Right lobe of liver (tissue), 6 donors: Measurements from ENCODE around the gene CETN3. TPM values are rescaled to one million over a fixed set of nuclear protein-coding genes. Genes with fewer than 3 reads are reported as not detected.
A peak's percentile ranks its signal among the peaks of the same experiment; 100 is the strongest.

ENCODE experiments used
- ATAC-seq, 4 donors: fragments of 200-7000 bp; cut with Tn5 transposase; one replicate each; pipeline ENCODE4 v1.9.1; 2020; ENCODE audit warnings: mild to moderate bottlenecking in 4 of 4, moderate library complexity in 4 of 4
- DNase-seq, 3 donors: peaks; one replicate each; pipeline ENCODE4 v3.0.0-alpha.2; 2020
- H3K27ac ChIP-seq, 3 donors: fragments of 200-600 bp; one replicate each; pipeline ENCODE4 v1.8.0; 2022
- H3K27me3 ChIP-seq, 2 donors: fragments of 200-600 bp; one replicate each; pipeline ENCODE4 v1.8.0; 2022
- H3K36me3 ChIP-seq, 4 donors: fragments of 200-600 bp; sonication (generic) in 1 of 4; one replicate each; pipeline versions ENCODE4 v1.5.1 to v1.8.0; 2017 to 2022; ENCODE audit warnings: control low read depth in 1 of 4
- H3K4me1 ChIP-seq, 4 donors: fragments of 200-600 bp; sonication (generic) in 1 of 4; one replicate each; pipeline versions ENCODE4 v1.5.1 to v1.8.0; 2017 to 2022; ENCODE audit warnings: control low read depth in 1 of 4
- H3K4me3 ChIP-seq, 3 donors: fragments of 200-600 bp; one replicate each; pipeline ENCODE4 v1.8.0; 2022
- H3K9me3 ChIP-seq, 4 donors: fragments of 200-600 bp; sonication (generic) in 1 of 4; one replicate each; pipeline versions ENCODE4 v1.5.1 to v1.8.0; 2017 to 2022; ENCODE audit warnings: control low read depth in 1 of 4
- CTCF ChIP-seq, 4 donors: fragments of 200-600 bp in 3 of 4; fragments of 450-650 bp in 1 of 4; IDR thresholded peaks; one replicate each; pipeline versions ENCODE4 v1.5.1 to v1.8.0; 2016 to 2022; ENCODE audit warnings: antibody characterized with exemption in 4 of 4, mild to moderate bottlenecking in 2 of 4
- POLR2A ChIP-seq: fragments of 450-650 bp; IDR thresholded peaks from one replicate; pipeline ENCODE4 v1.6.1; 2017; ENCODE audit warnings: antibody characterized with exemption, mild to moderate bottlenecking
- WGBS: methylation state at CpG from one replicate; pipeline ENCODE4 v1.1.6; 2018; ENCODE audit warnings: low coverage, low lambda C conversion rate; ENCODE audit not compliant: insufficient coverage; ENCODE audit errors: missing lambda C conversion rate; 5-methylcytosine and 5-hydroxymethylcytosine counted together
- intact Hi-C, 2 donors: fragments of 100-400 bp; cut with DNase I; formaldehyde crosslinking; loops; one replicate each; pipeline versions ENCODE4 v1.11.2 to v1.14.1; 2022
- total RNA-seq, 6 experiments: library from RNA; depleted of rRNA in 2 of 6; stranded (reverse); fragments of >200 nt in 2 of 6; fragmentation: NEBNext Ultra II Directional in 3 of 6; extraction: Animal tissue kit (Norgen Biotek cat#: 25700) in 3 of 6; gene quantifications; one replicate each; pipeline versions ENCODE4 v1.1.0 to v1.2.4, GENCODE V29; 2016 to 2023
- donor health status: DM: no; HTN: yes; CAD: no.
- donor health status: DM: no; HTN: no; CAD: no.
- donor health status: DM: no; HTN: no; CAD: no.
- donor health status: DM: no; HTN: yes; CAD: no.
- donor health status: DM: no; HTN: yes; CAD: no.

Gene CETN3
- total RNA-seq, 6 experiments from 2014 or later, result 4.2 to 8.0 (median 6.9) TPM

- Histone ChIP-seq H3K4me1 (peaks cover 0 to 5% (median 2%) of the 10 kb centered on the region in 4 donors), H3K27ac (peak overlapping the region; percentile 76 to 81 (median 78)), H3K36me3 (no peaks in the 10 kb centered on the region), H3K4me3 (peak overlapping the region; percentile 47 to 84 (median 76)), H3K9me3 (no peaks in the 10 kb centered on the region), H3K27me3 (no peaks in the 10 kb centered on the region)
- under 1% methylated on average over 10 of the region's 10 CpGs for WGBS
- intact Hi-C loops, result no loop called here
- DNase-seq (no peak), ATAC-seq (peak in 3 of 4 donors; percentile 1 to 3 (median 1))
- no peak for TF ChIP-seq POLR2A
- no peak for TF ChIP-seq CTCF (IDR thresholded peaks at IDR 0.05)
Measured at GRCh38 chr5:90410178-90410762, 714 bp upstream of the CETN3 start.

DNA sequence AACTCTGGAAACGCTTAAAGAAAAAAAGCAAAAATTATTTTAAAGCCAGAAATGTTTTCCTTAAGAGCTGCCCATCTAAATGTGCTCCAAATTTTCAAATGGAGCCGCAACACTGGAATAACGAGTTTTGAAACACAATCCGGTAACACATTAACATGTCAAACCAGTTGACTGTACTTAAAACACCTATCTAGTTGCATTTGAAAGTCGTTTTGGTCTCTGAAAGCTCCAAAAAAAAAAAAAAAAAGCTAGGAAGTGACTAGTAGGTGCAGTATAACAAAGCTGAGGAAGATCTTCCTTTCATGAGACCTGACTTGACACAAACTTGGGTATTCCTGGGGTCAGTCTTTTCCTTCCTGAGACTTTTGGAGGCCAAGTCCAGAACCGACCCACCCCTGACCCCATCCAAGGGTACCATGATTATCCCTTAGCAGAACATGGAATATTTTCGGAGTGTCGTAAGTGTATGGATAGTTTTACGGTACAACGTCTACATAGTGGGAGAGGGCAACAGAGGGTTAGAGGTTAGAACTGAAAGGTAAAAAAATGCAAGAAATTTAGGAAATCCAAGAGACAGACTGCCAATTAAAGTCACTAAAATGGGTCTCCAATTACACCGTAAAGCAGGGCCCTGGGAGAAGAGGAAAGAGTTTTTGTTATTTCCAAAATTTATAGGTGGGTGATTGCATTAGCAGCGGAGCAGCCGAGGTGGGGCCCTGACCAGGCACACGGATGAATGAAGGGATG lies 812 bp downstream of the CETN3 start:
- no peak for ATAC-seq
- 12% methylated on average over 14 of the region's 14 CpGs for WGBS
- no peak for DNase-seq

GRCh38 chr5:90406466-90406865 lies 3.1 kb downstream of the CETN3 start:
- TF ChIP-seq CTCF (IDR thresholded peaks at IDR 0.05), result no peak
- TF ChIP-seq POLR2A, result no peak
- DNase-seq, result no peak

More for the DNA sequence above, 812 bp downstream of the CETN3 start:
- TF ChIP-seq CTCF (IDR thresholded peaks at IDR 0.05), result no peak
- no peak for TF ChIP-seq POLR2A
- peak overlapping the region; percentile 76 to 84 (median 76) for H3K4me3 ChIP-seq
- no peaks in the 10 kb centered on the region for H3K9me3 ChIP-seq
- H3K36me3 ChIP-seq, result no peaks in the 10 kb centered on the region
- intact Hi-C loops, result no loop called here
- H3K27ac ChIP-seq, result peak overlapping the region; percentile 79 to 93 (median 89)
- H3K27me3 ChIP-seq, result no peaks in the 10 kb centered on the region
- H3K4me1 ChIP-seq, result peaks cover 0 to 5% (median 2%) of the 10 kb centered on the region in 4 donors

DNA sequence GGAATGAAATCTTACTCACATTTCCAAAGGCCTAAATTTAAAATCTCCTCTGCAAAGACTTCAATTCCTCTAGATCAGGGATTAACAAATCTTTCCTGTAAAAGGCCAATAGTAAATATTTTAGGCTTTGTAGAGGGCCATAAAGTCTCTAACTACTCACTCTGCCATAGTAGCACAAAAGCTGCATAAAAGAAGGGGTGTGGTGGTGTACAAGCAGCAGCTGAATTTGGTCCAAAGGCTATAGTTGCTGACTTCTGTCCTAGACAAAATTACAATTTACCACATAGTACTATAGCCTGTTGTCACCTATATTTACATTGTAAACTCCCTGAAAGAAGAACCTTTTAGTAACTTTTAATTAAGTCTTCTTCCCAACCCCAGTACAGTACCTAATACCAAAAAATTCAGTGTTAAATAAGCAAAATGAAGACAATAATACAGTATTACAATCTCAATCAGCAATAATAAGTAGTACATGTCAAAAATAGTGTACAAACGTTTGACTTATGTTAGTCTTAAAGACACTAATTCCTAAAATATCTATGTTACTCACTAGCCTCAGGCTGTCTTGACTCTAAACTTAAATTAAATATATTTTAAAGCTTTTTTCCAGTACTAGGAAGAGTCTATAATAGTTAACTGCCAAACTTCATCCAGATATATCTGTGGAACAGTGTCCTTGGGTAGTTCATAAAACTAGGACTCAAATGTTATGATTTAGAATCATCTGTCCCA lies 6.9 kb downstream of the CETN3 start:
- no peaks in the 10 kb centered on the region for H3K9me3 ChIP-seq
- intact Hi-C loops, result no loop called here
- ATAC-seq, result no peak

More at GRCh38 chr5:90406466-90406865, 3.1 kb downstream of the CETN3 start:
- Histone ChIP-seq H3K4me1 (peaks cover 0 to 5% (median 2%) of the 10 kb centered on the region in 4 donors), H3K27ac (no peak overlapping the region), H3K36me3 (no peaks in the 10 kb centered on the region), H3K9me3 (no peaks in the 10 kb centered on the region), H3K27me3 (no peaks in the 10 kb centered on the region), H3K4me3 (no peak overlapping the region)
- no peak for ATAC-seq
- intact Hi-C loops, result no loop called here

More for the DNA sequence above, 6.9 kb downstream of the CETN3 start:
- 92% methylated on average over 1 of the region's 1 CpG for WGBS
- no peak for DNase-seq
- Histone ChIP-seq H3K27ac (no peak overlapping the region), H3K36me3 (peaks cover 0 to 6% (median 0%) of the 10 kb centered on the region in 4 donors), H3K27me3 (no peaks in the 10 kb centered on the region), H3K4me3 (no peak overlapping the region), H3K4me1 (no peaks in the 10 kb centered on the region)
- TF ChIP-seq CTCF (IDR thresholded peaks at IDR 0.05) (no peak), POLR2A (no peak)
